Muscle of leg (tissue), 11 donors: ENCODE measurements around the gene ARID3B. TPM values are rescaled to one million over a fixed set of nuclear protein-coding genes. Genes with fewer than 3 reads are reported as not detected.

Experiments
- DNase-seq: peaks from one replicate; pipeline ENCODE4 v3.0.0; 2013
- H3K27ac ChIP-seq: one replicate; pipeline ENCODE4 v1.5.1; 2013; ENCODE audit warnings: mild to moderate bottlenecking, low read length, control low read depth
- H3K27me3 ChIP-seq: one replicate; pipeline ENCODE4 v1.6.1; 2013; ENCODE audit warnings: low read length; ENCODE audit not compliant: control insufficient read depth, insufficient read depth
- H3K36me3 ChIP-seq: one replicate; pipeline ENCODE4 v1.6.1; 2013; ENCODE audit warnings: low read length; ENCODE audit not compliant: control insufficient read depth, insufficient read depth
- H3K4me1 ChIP-seq: one replicate; pipeline ENCODE4 v1.6.1; 2013; ENCODE audit warnings: low read length; ENCODE audit not compliant: control insufficient read depth, insufficient read depth
- H3K4me3 ChIP-seq: one replicate; pipeline ENCODE4 v1.5.1; 2013; ENCODE audit warnings: low read length, control low read depth
- H3K9me3 ChIP-seq: replicated peaks from 2 replicates; pipeline ENCODE4 v1.6.1; 2013; ENCODE audit warnings: low read depth, low read length; ENCODE audit not compliant: control insufficient read depth
- WGBS: methylation state at CpG from one replicate; pipeline ENCODE4 v1.1.5; 2013; ENCODE audit warnings: missing lambda C conversion rate; ENCODE audit not compliant: insufficient coverage; 5-methylcytosine and 5-hydroxymethylcytosine counted together
- polyA plus RNA-seq, 8 donors: library from polyadenylated mRNA; unstranded; fragments of 120-200 nt; gene quantifications; one replicate each; pipeline versions ENCODE4 v1.2.1 to v1.2.3, GENCODE V29; 2013; ENCODE audit warnings: inconsistent platforms in 1 of 8, low replicate concordance in 1 of 8; ENCODE audit not compliant: insufficient read length in 8 of 8, insufficient read depth in 1 of 8
- total RNA-seq: library from RNA; stranded (reverse); fragments of 120-200 nt; gene quantifications from one replicate; pipeline ENCODE4 v1.2.4, GENCODE V29; 2013

The ARID3B gene
- total and polyA plus RNA-seq, 9 donors = 2.5 to 6.3 (median 4.6) TPM

DNA sequence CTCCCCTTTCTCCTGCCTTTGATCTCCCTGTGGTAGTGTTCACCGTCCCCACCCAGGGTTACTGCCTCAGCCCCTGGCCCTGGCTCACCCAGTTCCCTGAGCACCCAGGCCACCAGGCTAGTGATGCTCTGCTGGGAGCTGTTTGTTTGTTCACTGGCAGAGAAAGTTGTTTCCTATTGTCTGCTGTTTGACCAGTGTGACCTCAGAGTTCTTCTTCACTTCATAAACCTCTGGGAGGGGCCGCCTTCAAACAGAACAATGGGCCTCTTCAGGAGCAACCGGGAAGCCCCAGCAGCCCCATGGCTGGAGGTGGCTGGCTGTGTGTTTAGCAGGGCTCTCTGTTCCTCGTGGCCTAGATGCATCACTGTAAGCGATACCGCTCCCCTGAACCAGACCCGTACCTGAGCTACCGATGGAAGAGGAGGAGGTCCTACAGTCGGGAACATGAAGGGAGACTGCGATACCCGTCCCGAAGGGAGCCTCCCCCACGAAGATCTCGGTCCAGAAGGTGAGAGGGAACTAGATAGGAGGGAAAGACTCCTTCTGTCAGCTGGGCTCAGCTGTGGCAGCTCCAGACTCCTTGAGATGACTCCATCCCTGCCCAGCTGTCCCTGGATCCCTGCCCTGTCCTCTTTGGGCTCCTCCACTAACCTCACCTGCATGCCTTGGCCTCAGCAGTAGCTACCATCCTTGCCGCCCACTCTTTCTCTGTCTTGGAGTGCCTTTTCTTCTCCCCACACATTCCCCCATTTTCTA lies 78.0 kb downstream of the ARID3B start:
- WGBS = 84% methylated on average over 13 of the region's 15 CpGs
- no peak for DNase-seq
- Histone ChIP-seq H3K9me3 (no peaks in the 10 kb centered on the region), H3K27me3 (no peaks in the 10 kb centered on the region), H3K27ac (no peak overlapping the region), H3K36me3 (peaks cover 64% of the 10 kb centered on the region), H3K4me3 (no peak overlapping the region), H3K4me1 (peaks cover 22% of the 10 kb centered on the region)

- Histone ChIP-seq H3K27ac (no peak overlapping the region), H3K9me3 (no peaks in the 10 kb centered on the region), H3K36me3 (peaks cover 75% of the 10 kb centered on the region), H3K4me3 (no peak overlapping the region), H3K4me1 (peaks cover 22% of the 10 kb centered on the region), H3K27me3 (no peaks in the 10 kb centered on the region)
- WGBS = 92% methylated on average over 21 of the region's 27 CpGs
- DNase-seq = no peak
These were observed 79.1 kb downstream of the ARID3B start for GRCh38 chr15:74619916-74620635.

DNA sequence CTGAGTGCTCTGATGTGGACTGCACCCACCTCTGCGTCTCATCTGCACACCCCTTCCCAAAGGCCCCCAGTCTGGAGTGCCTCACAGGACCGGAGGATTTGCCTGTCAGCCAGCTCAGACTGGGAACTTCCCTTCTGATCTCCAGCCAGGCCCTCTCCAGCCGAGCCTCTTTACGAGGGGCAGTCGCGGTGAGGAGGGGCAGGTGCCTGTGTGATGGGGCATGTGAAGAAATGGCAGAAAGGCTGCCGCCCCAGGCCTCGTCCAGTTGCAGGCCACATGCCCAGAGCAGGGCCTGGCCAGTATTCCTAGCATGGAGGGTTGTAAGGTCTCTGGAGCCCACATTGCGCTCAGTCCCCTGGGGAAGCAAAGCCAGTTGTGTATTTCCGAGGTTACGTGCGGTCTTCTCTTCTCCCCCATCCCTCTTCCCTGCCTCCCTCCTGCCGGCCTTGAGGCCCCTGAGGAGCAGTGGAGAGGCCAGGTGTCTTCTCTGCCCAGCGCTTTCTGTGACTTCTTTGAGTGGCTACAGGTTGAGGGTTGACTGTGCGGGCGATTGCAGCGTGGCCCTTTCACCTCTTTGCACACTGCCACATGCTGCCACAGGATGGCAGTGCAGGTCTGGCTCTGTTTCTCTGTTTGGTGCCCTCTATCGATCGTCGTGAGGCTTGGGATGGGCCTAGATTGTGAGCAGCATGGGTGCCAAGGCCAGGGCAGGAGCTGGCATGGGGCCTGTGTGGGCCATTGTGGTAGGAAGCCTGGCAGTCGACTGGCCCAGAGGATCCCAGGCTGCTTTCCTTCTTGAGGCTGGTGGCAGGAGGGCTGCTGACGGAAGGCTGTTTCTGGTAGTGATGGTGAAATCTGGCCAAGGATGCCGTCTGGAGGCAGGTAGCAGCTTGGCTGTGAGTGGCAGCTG lies 79.9 kb downstream of the ARID3B start:
- Histone ChIP-seq H3K4me3 (no peak overlapping the region), H3K9me3 (no peaks in the 10 kb centered on the region), H3K27me3 (no peaks in the 10 kb centered on the region), H3K27ac (no peak overlapping the region), H3K4me1 (peaks cover 22% of the 10 kb centered on the region), H3K36me3 (peaks cover 83% of the 10 kb centered on the region)
- peak; percentile 54 for DNase-seq
- WGBS = 48% methylated on average over 16 of the region's 23 CpGs

- H3K36me3 ChIP-seq = peaks cover 89% of the 10 kb centered on the region
- no peak overlapping the region for H3K4me3 ChIP-seq
- H3K4me1 ChIP-seq = peaks cover 19% of the 10 kb centered on the region
- no peaks in the 10 kb centered on the region for H3K27me3 ChIP-seq
- WGBS = 58% methylated on average over 7 of the region's 16 CpGs
- H3K9me3 ChIP-seq = no peaks in the 10 kb centered on the region
- no peak for DNase-seq
- H3K27ac ChIP-seq = no peak overlapping the region
These were observed 80.5 kb downstream of the ARID3B start for GRCh38 chr15:74621546-74621920.

DNA sequence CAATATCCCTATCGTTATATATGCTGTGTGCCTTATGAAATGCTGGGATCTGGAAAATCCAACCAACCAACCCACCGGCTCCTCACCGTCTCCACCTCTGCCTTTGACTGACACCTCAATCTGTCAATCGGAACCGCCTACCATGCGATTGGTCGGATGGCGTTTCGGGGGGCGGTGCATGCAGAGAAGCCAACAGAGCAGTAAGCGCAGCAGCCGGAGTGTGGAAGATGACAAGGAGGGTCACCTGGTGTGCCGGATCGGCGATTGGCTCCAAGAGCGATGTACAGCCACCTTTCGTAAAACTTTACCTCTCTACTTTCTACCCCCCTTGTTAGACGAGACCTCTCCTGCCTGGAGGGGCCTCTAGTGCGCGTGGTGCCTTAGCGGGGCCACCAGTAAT lies 80.9 kb downstream of the ARID3B start:
- no peak overlapping the region for H3K27ac ChIP-seq

GRCh38 chr15:74622758-74623157 lies 81.7 kb downstream of the ARID3B start:
- no CpG with 5 or more reads among the region's 3 CpGs for WGBS
- DNase-seq = no peak
- Histone ChIP-seq H3K4me3 (no peak overlapping the region), H3K27me3 (no peaks in the 10 kb centered on the region), H3K9me3 (no peaks in the 10 kb centered on the region), H3K27ac (no peak overlapping the region), H3K36me3 (peaks cover 94% of the 10 kb centered on the region), H3K4me1 (peaks cover 7% of the 10 kb centered on the region)

More for the DNA sequence above, 80.9 kb downstream of the ARID3B start:
- H3K9me3 ChIP-seq = no peaks in the 10 kb centered on the region
- peaks cover 15% of the 10 kb centered on the region for H3K4me1 ChIP-seq
- 82% methylated on average over 11 of the region's 21 CpGs for WGBS
- H3K4me3 ChIP-seq = no peak overlapping the region
- DNase-seq = no peak
- H3K27me3 ChIP-seq = no peaks in the 10 kb centered on the region
- peaks cover 92% of the 10 kb centered on the region for H3K36me3 ChIP-seq

GRCh38 chr15:74624020-74624602 lies 83.1 kb downstream of the ARID3B start:
- WGBS = 82% methylated on average over 3 of the region's 7 CpGs

DNA sequence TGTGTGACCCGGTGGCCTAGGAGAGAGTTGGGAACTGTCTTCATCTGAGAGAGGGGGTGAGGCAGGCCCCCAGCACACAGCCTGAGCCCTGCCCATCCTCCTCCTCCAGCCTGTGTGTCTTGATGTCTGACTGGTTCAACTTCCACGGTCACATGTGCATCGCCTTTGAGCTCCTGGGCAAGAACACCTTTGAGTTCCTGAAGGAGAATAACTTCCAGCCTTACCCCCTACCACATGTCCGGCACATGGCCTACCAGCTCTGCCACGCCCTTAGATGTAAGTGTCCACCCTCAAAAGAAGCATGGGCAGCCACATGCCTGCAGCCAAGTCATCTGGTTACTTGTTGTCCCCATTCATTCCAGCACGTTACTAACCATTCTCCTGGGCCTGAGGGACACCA lies 84.7 kb downstream of the ARID3B start:
- 58% methylated on average over 2 of the region's 6 CpGs for WGBS
- H3K9me3 ChIP-seq = no peaks in the 10 kb centered on the region
- H3K36me3 ChIP-seq = peaks cover 99% of the 10 kb centered on the region
- no peaks in the 10 kb centered on the region for H3K27me3 ChIP-seq
- DNase-seq = no peak
- no peak overlapping the region for H3K4me3 ChIP-seq
- H3K4me1 ChIP-seq = no peaks in the 10 kb centered on the region
- H3K27ac ChIP-seq = no peak overlapping the region

More at GRCh38 chr15:74624020-74624602, 83.1 kb downstream of the ARID3B start:
- no peaks in the 10 kb centered on the region for H3K4me1 ChIP-seq
- no peaks in the 10 kb centered on the region for H3K9me3 ChIP-seq
- no peak overlapping the region for H3K4me3 ChIP-seq
- peaks cover 100% of the 10 kb centered on the region for H3K36me3 ChIP-seq
- no peaks in the 10 kb centered on the region for H3K27me3 ChIP-seq
- DNase-seq = no peak
- H3K27ac ChIP-seq = no peak overlapping the region

- Histone ChIP-seq H3K9me3 (no peaks in the 10 kb centered on the region), H3K27ac (no peak overlapping the region), H3K27me3 (no peaks in the 10 kb centered on the region), H3K4me1 (no peaks in the 10 kb centered on the region), H3K36me3 (peaks cover 99% of the 10 kb centered on the region), H3K4me3 (no peak overlapping the region)
- DNase-seq = no peak
- WGBS = 89% methylated on average over 5 of the region's 7 CpGs
These were observed 85.3 kb downstream of the ARID3B start for GRCh38 chr15:74626336-74626735.
